GM20431 (cell line): ENCODE data around the gene IGSF21.

Source experiments
- in situ Hi-C: fragments of 300-500 bp; cut with MseI, MboI; formaldehyde crosslinking; loops from one replicate; pipeline ENCODE4 v1.15.0; 2020; ENCODE audit warnings: low sequenced_read_pairs; ENCODE audit not compliant: unreplicated experiment

Gene IGSF21

DNA sequence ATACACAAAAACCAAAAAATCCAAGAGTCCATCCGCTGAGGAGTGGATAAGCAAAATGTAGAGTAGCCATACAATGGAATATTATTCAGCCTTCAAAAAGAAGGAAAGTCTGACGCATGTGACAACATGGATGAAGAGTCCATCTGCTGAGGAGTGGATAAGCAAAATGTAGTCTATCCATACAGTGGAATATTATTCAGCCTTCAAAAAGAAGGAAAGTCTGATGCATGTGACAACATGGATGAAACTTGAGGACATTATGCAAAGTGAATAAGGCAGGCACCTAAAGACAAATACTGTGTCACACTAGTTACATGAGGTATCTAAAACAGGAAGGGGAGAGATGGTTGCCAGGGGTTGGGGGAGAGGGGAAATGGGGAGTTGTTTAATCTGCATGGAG is 14.0 kb upstream of the IGSF21 start:
- in situ Hi-C loops: no loop called here

DNA sequence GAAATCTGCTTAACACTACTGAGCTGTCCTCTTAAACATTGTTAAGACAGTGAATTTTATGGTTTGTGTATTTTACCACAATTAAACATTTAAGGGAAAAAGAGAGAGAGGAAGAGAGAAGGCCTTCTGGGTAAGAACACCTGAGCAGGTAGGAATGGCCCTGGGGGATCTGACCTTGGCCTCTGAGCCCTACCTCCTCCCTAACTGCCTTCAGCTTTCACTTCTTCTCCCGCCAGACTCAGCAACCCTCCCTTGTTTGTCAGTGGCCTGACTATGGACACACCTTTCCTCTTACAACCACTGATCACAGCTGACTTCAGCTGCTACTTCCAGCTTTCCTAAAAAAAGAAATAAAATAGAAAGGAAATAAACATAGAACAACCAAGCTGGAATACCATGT is 13.5 kb upstream of the IGSF21 start:
- in situ Hi-C loops: no loop called here

DNA sequence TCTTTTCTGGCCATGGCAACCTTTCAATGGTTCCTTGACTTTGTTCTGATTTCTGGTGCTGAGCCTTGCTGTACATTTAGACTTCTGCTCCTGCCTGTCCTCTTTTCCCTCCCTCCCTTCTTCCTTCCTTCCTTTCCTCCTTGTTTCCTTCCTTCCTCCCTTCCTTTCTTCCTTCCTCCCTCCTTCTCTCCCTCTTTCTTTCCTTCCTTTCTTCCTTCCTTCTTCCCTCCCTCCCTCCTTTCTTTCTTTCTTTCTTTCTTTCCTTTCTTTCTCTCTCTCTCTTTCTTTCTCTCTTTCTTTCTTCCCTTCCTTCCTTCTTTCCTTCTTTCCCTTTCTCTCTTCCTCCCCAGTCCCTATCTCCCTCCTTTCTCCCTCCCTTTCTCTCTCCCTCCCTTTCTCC is 10.4 kb upstream of the IGSF21 start:
- in situ Hi-C loops: no loop called here

DNA sequence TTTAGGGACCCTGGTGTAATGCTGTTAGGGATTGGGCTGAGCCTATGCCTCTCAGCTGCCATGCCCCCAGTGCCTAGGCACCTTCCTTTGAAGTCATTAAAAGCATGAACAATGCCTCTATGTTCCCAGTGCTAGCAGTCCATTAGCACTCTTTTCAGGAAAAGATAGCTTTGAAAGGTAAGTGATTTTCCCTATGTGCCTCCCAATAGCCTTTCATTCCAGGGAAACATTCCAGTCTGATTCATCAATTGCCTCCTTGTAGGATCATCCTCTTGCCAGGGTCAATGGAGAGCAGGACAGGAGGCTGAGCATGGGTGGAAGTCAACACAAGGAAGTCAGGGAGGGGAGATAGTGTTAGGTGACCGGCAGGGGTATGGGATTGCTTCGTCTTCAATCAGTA is 8.6 kb upstream of the IGSF21 start:
- in situ Hi-C loops: no loop called here

DNA sequence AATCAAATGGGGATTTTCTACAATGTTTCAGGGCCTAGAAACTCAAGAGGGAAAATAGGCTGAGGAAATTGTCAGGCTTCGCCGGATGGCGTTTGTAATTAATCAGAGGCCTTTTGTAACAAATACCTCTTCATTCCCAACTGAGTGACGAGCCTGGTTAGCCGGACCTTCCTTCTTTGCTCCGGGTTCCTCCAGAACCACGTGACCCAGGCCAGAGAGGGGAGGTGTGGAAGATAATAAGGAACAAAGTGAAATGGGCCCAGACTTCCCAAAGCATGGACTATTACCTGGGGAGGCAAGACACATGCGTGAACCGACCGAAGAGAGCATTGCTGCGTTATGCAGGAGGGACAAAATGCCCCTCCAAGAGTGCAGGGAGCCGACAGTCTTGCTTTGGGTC is 7.5 kb upstream of the IGSF21 start:
- in situ Hi-C loops: no loop called here

DNA sequence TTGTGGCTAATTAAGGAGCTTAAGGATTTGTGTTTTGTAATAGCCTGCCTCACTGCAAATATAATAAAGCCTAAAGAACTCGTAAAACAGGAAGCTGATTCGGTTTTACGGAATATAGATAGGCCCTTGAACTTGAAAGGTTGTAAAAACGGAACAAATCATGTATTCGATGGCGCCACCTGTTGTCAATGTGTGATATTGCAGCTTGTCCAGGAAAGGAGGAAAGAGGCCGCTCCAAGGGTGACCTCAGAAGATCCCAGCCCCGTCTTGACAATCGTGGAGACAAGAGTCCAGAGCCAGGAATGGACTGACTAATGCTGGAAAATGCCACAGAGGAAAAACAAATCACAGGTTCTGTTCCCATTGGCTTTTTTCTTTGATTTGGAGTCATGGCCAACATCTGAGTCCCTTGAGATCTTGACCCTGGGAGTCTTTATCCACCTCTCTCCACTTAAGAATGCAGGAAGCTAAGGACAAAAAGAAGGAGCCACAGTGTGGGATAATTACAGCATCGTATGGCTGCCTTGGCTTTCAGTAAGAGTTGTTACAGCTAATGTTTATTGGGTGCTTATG is 7.0 kb upstream of the IGSF21 start:
- in situ Hi-C loops: no loop called here

DNA sequence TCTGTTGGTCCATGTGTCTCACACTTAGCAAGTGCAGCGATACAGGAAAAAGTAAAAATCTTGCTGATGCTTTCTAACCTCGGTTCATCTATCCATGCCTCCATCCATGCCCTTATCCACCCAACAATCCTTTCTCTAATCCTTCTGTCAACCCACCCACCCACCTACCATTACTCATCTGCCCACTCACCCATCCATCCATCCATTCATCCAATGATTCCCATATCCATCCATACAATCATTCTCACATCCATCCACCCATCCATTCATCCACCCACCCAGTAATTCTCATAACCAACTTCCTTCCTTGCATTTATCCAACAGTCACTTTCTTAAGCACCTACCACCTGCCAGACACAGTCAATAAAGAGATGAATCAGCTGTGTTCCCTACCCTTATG is 6.1 kb upstream of the IGSF21 start:
- in situ Hi-C loops: no loop called here

DNA sequence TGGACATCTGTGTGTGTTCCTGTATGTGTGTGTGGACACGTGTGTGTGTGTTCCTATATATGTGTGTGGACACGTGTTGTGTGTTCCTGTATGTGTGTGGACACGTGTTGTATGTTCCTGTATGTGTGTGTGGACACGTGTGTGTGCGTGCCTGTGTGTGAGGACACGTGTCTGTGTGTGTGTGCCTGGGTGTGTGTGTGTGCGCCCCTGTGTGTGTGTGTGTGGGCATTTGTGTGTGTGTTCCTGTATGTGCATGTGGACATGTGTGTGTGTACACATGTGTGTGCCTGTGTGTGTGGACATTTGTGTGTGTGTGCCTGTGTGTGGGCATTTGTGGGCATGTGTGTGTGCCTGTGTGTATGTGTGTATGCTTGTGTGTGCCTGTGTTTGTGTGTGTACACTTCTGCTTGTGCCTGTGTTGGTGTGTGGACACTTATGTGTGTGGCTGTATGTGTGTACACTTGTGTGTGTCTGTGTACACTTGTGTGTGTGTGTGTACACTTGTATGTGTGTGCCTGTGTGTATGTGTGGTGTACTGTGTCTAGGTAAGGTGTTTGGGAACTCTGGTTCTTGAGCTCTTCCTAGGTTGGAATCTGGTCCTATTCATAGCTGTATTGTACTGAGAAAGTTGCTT is 3.7 kb upstream of the IGSF21 start:
- in situ Hi-C loops: no loop called here

DNA sequence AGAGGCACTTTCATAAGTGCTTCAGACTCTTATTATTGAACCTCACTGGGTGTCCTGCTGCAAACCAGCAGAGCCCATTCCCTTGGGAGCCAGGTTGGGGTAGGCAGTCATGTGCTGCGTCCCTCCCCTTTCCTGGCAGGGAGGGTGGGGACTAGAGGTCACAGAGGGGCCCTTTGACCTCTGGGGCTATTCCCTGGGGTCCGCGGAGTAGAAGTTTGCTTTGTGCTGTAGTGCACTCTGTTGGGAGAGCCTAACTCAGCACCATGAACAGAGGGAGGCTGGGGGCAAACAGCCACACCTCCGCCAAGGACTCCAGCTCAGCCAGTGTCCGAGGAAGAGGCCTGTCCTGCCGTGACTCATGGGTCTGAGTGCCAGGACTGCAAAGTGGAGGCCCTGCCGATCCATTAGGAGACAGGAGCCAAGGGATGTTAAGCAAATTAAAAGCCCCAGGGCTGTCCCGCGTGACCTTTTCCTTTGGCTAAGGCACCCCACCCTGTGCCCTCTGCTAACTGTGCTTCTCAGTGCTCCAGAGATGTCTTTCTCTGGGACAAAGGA is 3.0 kb upstream of the IGSF21 start:
- in situ Hi-C loops: no loop called here

DNA sequence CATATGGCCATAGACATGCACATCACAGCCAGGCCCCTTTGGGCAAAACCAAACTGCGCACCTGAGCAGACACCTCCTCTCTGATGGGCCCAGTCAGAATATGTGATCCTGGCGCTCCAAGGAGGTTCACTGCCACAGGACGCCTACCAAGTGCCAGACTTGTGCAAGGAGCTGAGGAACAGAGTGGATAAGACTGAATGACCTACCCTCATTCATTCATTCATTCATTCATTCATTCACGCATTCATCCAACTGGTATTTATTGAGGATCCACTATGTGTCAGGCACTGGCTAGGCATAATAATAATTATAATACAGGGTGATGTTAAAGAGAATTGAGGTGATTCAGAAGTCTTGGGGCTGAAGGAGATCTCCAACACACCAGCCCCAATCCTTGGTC is 2.4 kb upstream of the IGSF21 start:
- in situ Hi-C loops: no loop called here

DNA sequence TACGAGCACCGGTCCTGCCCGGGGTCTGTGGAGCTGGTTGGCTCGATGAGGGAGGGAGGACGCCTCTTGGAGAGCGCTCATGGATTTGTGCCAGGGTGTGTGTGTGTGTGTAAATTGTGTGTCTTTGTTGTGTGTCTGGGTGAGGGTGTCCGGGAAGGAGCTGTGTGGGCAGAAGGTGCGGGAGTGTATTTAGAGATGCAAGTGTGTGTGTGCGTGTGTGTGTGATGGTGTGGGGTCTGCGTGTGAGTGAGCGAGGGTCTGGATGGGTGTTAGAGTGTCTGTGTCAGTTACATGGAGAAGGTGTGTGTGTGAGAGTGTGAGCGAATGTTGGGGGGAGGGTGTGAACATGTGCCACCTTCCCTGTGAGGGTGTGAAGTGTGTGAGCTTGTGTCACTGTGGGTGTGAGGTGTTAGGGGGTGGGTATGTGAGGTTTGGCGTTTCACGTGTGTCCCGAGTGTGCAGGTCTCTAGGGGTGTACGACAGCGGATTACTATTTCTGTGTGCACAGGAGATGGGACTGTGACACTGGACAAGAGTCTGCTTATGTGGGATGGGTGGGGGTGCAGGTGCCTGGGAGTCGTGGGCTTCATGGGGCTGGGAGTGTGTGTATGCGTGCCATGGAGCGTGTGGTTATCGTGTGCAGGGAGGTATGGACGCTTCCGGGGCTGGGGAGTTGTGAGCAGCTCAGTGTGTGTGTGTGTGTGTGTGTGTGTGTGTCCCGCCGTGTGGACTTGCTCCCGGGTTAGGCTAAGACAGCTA is 880 bp downstream of the IGSF21 start:
- in situ Hi-C loops: no loop called here

DNA sequence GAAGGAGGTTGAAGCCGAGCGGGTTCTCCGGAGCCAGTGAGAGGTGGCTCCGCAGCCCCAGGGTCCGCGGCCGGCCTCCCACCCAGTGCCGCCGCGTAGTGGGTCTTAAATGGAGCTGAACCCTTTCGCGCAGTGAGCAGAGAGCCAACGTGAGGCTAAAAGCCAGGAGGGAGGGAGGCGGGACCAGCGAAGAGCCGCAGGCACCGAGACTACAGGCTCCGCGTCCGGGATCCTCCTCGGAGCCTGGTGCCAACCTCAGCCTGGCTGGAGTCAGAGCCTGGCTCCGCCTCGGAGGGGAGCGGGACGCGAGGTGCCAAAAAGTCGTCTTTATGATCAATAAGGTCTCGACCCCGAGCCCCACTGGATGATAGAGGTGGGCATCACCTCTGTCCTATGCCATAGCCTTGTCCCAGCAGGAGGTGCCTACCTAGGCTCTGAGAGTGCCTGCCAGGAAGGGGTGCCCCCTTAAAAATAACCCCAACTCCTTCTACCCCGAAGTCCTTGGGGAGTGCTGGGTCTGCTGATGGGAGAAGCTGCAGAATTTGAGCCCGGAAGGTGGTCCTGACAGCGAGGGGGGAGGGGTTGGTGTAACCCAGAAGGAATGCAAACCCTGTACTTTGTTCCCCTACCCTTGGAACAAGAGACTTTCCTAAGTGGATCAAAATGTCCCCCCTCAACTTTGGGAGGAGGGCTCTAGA is 1.6 kb downstream of the IGSF21 start:
- in situ Hi-C loops: no loop called here

DNA sequence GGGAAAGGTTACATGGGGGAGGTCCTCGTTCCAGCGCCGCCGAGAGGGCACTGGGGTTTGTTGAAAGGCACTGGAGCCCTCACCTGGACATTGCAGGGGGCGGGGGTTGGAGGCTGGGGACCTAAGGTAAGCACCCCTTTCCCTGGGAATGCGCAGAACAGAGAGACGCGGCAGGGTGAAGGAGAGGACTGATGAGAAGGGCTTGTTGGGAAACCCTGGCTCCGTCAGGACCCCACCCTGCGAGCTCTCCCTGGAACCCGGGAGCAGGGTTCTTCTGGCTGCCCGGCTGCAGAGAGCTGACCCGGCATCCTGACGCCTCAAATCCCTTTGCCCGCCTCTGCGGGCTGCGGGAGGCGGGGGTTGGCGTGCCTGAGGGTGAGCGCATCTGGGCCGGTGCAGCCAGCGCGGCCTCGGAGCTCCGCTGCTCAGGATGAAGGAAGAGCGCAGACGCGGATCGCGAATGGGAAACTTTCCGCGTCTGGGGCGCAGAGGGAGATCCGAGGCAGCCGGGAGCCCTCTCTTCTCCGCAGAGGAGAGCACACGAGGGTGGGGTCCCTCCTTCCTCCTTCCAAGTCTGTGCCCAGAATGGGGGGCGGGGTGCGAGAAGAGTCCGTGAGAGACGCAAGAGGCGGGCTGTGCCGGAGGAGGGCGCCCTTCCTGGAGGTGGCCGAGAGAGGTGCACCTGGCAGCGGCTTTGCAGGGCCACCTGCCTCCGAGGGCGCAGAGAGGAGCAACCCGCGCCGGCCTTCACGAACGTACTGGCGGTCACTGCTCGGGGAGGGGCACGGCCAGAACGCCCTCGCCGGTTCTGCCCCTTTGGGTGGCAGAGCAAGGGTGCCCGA is 2.4 kb downstream of the IGSF21 start:
- in situ Hi-C loops: no loop called here

DNA sequence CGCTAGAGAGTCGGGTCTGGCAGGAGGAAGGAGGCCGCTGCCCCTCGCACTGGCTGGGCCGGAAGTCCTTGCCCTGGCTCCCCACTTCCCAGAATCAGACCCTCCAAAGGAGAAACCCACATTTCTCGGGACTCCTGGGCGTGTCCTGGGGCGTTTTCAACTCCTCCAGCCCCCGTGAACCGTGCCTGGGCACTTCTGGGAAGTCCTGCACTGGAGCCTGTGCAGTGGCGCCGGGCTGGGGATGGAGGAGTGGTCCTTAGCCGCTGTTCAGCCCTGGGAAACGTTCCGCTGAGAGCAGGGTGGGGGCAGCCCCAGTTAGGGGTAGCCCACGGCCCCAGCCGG is 3.0 kb downstream of the IGSF21 start:
- in situ Hi-C loops: no loop called here

DNA sequence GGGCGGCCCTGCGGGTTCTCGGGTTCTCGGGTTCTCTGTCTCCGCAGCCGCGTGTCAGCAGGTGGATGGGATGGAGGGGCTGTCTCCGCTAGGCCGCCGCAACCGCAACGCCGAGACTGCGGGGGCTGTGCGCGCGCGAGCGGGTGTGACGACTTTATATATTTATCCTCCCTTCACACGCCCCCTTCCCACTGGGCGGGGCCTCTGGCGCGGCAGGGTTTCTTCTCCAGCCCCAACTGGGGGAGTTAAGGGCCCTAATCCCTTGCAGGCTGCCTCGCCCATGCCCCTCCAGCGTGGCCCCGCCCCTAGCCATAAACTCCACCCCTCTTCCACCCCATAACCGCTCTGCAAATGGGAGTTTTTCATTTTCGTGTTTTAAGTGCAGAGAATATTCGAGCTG is 3.4 kb downstream of the IGSF21 start:
- in situ Hi-C loops: no loop called here

DNA sequence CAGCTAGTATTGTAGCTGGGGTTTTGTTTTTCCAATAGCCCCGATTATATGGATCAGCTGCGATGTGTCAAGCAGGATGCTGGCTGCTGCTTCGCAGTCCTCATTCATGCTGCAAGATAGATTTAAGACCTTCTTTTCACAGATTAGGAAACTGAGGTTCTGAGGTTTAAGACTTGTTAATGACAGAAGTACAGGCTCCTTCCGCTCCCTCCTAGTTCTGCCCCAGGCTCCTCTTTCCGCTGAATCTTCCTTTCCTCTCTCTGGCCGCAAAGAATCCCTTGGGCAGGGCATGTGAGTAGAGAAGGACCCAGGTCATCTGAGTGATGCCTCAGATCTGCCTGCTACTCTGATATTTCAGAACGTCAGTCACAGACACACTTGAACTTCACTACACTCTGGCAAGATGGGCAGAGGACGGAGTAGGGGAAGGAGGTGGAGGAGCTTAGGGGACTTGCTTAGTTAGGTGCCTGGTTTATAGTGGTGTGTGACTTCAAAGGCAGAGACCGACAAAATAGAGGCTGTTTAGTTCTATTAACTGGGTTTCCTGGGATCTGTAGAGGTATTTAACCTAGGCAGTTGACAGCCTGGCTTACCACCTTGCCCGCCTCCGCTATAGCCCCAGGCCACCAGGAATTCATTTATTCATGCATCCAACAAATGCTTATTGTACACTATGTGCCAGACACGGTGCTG is 4.2 kb downstream of the IGSF21 start:
- in situ Hi-C loops: no loop called here

DNA sequence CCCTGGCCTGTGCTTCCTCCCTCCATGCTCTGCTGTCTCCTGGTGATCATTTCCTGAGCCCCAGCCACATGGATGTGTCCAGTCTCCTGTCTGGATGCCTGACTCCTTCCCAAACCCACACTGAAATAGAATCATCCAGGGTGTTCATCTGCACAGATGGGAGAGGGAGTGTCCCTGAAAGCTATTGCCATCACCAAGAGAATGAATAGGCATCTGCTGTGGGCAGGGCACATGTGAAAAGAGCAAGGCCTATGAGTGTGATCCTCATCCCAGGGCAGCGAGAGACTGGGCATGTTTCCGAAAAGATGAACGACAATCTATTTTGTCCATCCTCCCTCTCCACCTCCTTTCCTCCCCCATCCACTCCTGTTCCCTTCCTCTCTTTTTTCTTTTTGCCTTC is 5.0 kb downstream of the IGSF21 start:
- in situ Hi-C loops: no loop called here

DNA sequence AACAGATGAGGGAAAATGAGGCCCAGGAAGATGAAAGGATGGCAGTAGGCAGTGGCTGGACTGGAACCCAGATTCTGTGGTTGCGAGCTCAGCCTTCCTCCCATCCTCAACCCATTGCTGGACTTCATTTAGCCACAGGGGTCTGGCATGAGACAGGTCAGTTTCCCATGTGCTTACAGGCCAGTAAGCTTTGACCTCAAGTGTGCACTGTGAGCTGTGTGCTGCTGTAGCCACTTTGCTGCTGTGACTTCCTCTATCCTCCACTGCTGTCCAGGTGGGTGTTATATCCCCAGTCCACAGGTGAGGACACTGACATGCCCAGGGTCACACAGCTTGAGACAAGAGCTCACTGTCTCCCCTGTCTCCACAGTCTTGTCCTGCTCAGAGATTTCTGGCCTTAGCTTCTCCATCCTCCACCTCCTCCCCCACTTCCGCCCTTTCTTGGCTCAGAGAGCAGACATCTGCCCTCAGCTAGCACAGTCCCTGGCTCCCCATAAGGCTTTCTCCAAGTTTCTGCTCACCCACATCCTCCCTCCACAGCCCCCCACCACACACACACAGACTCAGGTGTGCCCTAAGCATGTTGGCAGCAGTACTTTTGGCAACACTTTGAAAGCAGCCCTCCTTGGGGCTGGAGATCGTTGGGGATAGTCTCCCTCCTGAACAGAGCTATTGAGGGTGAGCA is 7.3 kb downstream of the IGSF21 start:
- in situ Hi-C loops: no loop called here

DNA sequence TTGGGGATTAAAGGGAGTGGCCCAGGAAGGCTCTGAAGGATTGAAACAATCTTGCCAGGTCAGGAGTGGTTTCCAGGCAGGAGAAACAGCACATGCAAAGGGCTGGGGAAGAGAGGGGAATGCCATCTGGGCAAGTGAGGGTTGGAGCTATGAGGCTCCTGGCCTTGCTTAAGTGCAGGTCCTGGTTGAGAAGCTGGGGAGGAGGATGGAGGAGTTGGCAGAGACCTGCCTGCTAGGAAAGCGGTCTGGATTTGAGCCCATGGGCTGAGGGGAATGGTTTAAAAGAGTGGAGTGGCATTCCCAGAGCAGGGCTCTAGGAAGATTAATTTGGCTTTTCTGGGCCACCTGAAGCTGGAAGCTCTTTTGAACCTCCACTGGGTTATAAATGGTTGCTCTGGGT is 9.2 kb downstream of the IGSF21 start:
- in situ Hi-C loops: no loop called here
